ENCODE data around the gene SEMA6D. TPM values are rescaled to one million over a fixed set of nuclear protein-coding genes. Genes with fewer than 3 reads are reported as not detected.

The SEMA6D gene
- total RNA-seq, 4 donors from 2014 or later, result 23.3 to 59.4 (median 42.7) TPM

DNA sequence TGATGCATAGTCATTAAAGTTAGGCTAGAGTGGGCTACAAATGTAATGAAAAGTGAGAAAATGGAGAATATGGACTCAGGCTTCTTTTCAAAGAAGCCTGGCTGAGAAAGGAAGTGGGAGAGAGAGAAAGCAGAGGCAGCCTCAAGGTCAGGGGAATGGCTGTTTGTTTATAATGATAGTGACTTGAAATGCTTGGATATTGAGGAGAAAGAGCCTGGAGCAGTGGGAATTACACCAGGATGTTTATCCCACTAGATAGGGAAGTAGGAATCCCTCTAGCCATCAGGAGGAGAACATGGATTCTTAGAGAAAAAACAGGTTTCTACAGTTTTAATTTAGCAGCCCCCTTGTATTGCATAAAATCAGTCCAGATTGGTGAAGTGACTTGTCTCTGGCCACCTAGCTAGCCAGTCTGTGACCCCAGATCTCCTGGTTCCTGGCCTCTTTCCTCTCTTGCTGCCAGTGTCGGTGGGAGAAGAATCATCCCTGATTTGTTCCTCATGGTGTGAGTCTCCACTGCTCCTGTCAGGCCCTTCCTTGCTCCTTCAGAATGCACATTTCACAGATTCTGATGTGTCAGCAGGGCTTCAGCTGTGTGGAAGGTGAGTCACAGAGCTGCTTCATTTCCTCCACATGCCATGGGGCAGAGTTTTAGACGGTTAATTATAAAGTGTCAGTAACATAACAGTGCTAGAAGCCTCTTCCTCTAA, 32.9 kb downstream of the SEMA6D start:
- Histone ChIP-seq H3K27me3 (no peaks in the 10 kb centered on the region), H3K36me3 (no peaks in the 10 kb centered on the region), H3K4me1 (peaks cover 0 to 4% (median 0%) of the 10 kb centered on the region in 4 donors), H3K27ac (no peak overlapping the region), H3K4me3 (no peak overlapping the region), H3K9me3 (peaks cover 18 to 21% of the 10 kb centered on the region in 2 donors)
- intact Hi-C loops (cut with DNase I; ENCODE audit: low total_unique reads) (no loop called here), in situ Hi-C loops (cut with MboI; ENCODE audit: low pct_ligation_motif_present in 1 of 4, low pct_unique_long_range_greater_than_20kb in 1 of 4, low sequenced_read_pairs in 3 of 4) (no loop called here)
- no peak for DNase-seq
- TF ChIP-seq POLR2A (IDR thresholded peaks at IDR 0.05) (no peak), EP300 (IDR thresholded peaks at IDR 0.05; ENCODE audit: low read depth) (no peak), POLR2AphosphoS5 (IDR thresholded peaks at IDR 0.05) (no peak)
- TF ChIP-seq, protein P1, sequence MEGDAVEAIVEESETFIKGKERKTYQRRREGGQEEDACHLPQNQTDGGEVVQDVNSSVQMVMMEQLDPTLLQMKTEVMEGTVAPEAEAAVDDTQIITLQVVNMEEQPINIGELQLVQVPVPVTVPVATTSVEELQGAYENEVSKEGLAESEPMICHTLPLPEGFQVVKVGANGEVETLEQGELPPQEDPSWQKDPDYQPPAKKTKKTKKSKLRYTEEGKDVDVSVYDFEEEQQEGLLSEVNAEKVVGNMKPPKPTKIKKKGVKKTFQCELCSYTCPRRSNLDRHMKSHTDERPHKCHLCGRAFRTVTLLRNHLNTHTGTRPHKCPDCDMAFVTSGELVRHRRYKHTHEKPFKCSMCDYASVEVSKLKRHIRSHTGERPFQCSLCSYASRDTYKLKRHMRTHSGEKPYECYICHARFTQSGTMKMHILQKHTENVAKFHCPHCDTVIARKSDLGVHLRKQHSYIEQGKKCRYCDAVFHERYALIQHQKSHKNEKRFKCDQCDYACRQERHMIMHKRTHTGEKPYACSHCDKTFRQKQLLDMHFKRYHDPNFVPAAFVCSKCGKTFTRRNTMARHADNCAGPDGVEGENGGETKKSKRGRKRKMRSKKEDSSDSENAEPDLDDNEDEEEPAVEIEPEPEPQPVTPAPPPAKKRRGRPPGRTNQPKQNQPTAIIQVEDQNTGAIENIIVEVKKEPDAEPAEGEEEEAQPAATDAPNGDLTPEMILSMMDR (IDR thresholded peaks at IDR 0.05), result no peak
- 60% methylated on average over 2 of the region's 2 CpGs; no CpG with 5 or more reads in 1 of the 2 donors for WGBS, 2 donors (ENCODE audit: low coverage in 1 of 2)

DNA sequence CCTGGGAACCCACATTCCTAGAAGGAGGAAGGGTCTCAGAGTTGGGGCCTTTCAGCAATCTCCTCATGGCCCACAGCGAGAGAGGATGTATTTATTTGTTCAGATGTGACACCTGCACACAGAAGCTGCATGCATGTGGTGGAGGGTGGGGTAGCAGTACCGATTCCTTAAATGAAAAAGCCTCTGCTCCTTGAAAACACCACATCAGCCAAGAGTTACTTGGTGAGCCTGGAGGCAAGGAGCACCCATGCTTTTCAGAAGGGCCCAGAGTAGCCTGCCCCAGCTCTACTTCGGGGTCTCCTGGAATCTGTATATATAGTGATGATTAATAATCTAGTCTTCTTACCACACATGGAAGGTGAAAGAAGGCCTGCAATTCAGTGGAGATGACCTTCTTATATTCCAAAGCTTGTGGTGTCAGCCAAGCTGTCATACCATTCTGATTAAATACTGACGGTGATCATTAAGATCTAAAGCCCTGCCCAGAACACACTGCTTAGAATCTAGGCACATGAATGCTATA, 33.5 kb downstream of the SEMA6D start:
- Histone ChIP-seq H3K4me1 (no peaks in the 10 kb centered on the region), H3K27me3 (no peaks in the 10 kb centered on the region)
- TF ChIP-seq EP300 (IDR thresholded peaks at IDR 0.05; ENCODE audit: low read depth) (no peak), POLR2A (IDR thresholded peaks at IDR 0.05) (no peak), POLR2AphosphoS5 (IDR thresholded peaks at IDR 0.05) (no peak)
- TF ChIP-seq, protein P1 (IDR thresholded peaks at IDR 0.05), result no peak

GRCh38 chr15:47753591-47753990, 36.3 kb downstream of the SEMA6D start:
- DNase-seq, result no peak
- H3K9me3 ChIP-seq, result peaks cover 21 to 22% of the 10 kb centered on the region in 2 donors
- intact Hi-C loops (cut with DNase I; ENCODE audit: low total_unique reads), result no loop called here
- peaks cover 0 to 5% (median 0%) of the 10 kb centered on the region in 4 donors for H3K4me1 ChIP-seq
- no peaks in the 10 kb centered on the region for H3K36me3 ChIP-seq
- 92 to 100% methylated on average over 4 of the region's 4 CpGs for WGBS, 2 donors (ENCODE audit: low coverage in 1 of 2)
- no peak overlapping the region for H3K27ac ChIP-seq
- no peaks in the 10 kb centered on the region for H3K27me3 ChIP-seq
- in situ Hi-C loops (cut with MboI; ENCODE audit: low pct_ligation_motif_present in 1 of 4, low pct_unique_long_range_greater_than_20kb in 1 of 4, low sequenced_read_pairs in 3 of 4), result no loop called here
- TF ChIP-seq POLR2AphosphoS5 (IDR thresholded peaks at IDR 0.05) (no peak), POLR2A (IDR thresholded peaks at IDR 0.05) (no peak), EP300 (IDR thresholded peaks at IDR 0.05; ENCODE audit: low read depth) (no peak)
- TF ChIP-seq, protein P1 (IDR thresholded peaks at IDR 0.05), result no peak
- H3K4me3 ChIP-seq, result no peak overlapping the region

More for the DNA sequence above, 33.5 kb downstream of the SEMA6D start:
- intact Hi-C loops (cut with DNase I; ENCODE audit: low total_unique reads) (no loop called here), in situ Hi-C loops (cut with MboI; ENCODE audit: low pct_ligation_motif_present in 1 of 4, low pct_unique_long_range_greater_than_20kb in 1 of 4, low sequenced_read_pairs in 3 of 4) (no loop called here)
- 75 to 100% methylated on average over 1 to 4 of the region's 4 CpGs for WGBS, 2 donors (ENCODE audit: low coverage in 1 of 2)
- no peak for DNase-seq
- Histone ChIP-seq H3K9me3 (peaks cover 21 to 22% of the 10 kb centered on the region in 2 donors), H3K36me3 (no peaks in the 10 kb centered on the region), H3K27ac (no peak overlapping the region), H3K4me3 (no peak overlapping the region)

DNA sequence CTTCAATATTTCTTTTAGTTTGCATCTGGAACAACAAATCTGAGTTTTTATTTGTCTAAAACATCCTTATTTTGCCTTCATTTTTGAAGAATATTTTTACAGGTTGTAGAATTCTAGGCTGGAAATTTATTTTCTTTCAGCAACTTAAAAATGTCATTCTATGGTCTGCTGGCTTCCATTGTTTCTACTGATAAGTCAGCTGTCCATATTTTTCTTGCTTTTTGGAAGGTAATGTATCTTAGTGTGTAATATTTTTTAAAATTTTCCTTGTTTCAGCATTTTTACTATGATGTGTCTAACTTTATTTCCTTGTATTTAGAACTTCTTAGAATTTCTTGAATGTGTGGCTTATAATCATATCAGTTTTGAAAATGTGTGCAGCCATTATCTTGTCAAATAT, 37.0 kb downstream of the SEMA6D start:
- in situ Hi-C loops (cut with MboI; ENCODE audit: low pct_ligation_motif_present in 1 of 4, low pct_unique_long_range_greater_than_20kb in 1 of 4, low sequenced_read_pairs in 3 of 4), result no loop called here

More for the DNA sequence above, 37.0 kb downstream of the SEMA6D start:
- peaks cover 0 to 5% (median 0%) of the 10 kb centered on the region in 4 donors for H3K4me1 ChIP-seq
- no peak for TF ChIP-seq EP300 (IDR thresholded peaks at IDR 0.05; ENCODE audit: low read depth)
- TF ChIP-seq, protein P1 (IDR thresholded peaks at IDR 0.05), result no peak
- no peak for TF ChIP-seq POLR2AphosphoS5 (IDR thresholded peaks at IDR 0.05)
- TF ChIP-seq POLR2A (IDR thresholded peaks at IDR 0.05), result no peak
- H3K27ac ChIP-seq, result no peak overlapping the region
- peaks cover 21 to 22% of the 10 kb centered on the region in 2 donors for H3K9me3 ChIP-seq
- H3K36me3 ChIP-seq, result no peaks in the 10 kb centered on the region
- H3K4me3 ChIP-seq, result no peak overlapping the region
- no peak for DNase-seq
- H3K27me3 ChIP-seq, result no peaks in the 10 kb centered on the region
- intact Hi-C loops (cut with DNase I; ENCODE audit: low total_unique reads), result no loop called here

Data from transverse colon (tissue), 4 donors.